Glomerular visceral epithelial cell (primary cell): ENCODE data around the gene GAREM1.
"Not testable (repeated sequence)": the region's sequence is repeated elsewhere in the genome, so short reads cannot be mapped to it uniquely, and the experiment has no call there.

Experiments
- DNase-seq: peaks from one replicate; pipeline ENCODE4 v3.0.0-alpha.2; 2016; ENCODE audit errors: extremely low spot score

The GAREM1 gene

DNA sequence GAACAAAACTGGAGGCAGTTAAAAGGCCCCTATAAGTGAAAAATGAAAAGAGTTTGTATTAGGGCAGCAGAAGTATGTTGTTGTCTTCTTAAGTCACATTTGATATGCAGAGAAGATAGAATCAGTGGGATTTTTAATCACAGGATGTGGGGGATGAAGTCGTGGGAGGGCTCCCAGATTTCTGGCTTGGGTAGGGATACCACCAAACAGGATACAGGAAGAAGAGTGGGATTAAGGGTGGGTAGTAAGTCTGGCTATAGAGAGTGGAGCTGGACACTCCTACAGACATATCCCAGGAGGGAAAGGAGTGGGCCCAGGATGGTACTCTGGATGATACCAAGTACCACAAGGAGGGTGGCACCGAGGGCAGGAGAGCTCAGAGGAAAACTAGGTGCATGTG lies 99.3 kb downstream of the GAREM1 start:
- DNase-seq, result no peak

DNA sequence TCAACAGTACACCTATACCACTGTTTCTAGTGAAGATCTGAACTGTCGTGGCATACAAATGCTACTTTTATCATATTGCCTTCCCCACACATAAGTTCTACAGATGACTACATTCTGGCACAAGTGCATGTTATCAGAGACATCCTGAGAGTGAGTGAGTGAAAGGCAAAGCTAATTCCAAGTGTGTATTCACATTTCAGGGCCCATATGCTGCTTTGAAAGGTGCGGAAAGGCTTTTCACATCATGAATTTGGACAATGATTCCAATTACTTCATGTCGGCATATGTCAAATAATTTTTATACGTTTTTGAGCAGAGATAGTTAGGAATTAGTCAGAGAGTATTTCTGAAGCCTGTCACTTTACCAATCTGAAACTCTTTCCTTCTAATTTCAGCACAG lies 101.7 kb downstream of the GAREM1 start:
- DNase-seq, result no peak

DNA sequence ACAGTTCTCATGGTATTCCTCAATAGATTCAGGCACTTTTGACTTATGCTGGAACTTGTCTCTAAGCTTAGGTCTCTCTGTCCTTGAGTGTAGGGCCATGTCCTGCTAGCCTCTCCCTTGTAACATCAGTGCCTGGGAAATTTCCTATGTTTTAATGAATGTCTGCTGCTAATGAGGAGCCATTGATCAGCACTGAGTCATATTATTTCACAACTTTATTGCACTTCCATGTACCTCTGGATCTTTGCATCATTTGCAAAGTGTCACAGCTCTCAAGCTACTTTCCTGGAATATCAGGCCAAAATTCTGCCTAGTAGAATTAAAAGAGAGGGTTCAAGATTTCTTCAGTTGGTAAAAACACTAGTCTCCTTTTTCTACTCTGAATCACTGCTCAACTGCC lies 102.5 kb downstream of the GAREM1 start:
- no peak for DNase-seq

DNA sequence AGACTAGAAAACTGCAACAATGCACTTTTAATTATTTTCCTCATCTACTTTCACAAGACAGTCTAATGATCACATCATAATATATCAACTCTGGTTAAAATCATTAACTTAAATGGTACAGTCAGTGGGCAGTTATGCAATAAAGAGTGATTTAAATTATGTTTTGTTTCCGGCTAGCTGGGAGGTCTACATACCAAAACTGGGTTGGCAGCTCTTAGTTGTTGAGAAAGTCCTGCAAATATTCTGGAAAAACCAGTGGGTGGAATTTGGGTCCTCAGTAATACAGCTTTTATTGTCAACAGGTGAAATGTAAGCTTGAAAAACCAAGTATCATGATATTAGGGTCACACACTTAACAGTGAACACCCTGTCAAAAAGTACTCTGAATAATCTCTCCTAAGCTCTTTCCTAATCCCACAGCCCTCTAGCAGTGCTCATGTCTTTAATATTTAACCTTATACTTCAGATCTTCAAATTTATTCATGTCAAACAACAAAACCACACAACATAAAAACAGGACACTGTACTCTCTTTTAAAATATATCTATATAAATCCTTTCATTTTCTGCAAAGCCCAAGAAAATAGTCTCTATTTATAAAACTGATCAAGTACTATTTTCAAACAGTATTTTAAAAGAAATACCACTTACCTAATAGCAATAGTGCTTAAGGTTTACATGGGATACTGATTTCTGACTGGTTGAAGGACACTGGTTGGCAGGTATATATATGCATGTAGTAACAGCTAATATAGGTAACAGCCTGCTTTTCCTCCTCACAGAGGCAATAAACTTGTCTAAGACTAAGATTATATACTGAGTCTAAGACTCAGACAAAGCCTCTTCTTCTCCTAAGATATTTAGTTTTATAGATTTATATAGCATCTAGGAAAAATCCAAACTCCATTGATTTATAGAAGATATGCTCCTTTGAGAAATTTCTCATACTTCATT lies 103.8 kb downstream of the GAREM1 start:
- no peak for DNase-seq

DNA sequence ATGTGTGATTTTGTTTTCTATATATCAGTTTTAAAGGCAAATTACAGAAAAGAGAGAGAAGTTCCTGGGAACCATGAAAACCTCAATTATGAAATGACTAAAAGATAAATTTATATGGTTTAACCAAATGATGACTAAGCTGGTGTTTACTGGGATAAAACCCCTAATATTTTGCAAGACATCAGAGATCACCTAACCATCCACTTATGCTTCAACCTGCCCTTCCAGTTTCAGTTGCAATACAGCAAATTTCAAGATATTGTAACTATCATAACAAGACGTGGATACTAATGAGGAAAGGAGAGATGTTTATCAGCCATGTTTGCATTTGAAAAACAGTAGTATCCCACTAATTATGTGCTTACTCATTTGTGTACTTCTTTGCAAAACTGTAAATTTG lies 108.2 kb downstream of the GAREM1 start:
- DNase-seq, result no peak

DNA sequence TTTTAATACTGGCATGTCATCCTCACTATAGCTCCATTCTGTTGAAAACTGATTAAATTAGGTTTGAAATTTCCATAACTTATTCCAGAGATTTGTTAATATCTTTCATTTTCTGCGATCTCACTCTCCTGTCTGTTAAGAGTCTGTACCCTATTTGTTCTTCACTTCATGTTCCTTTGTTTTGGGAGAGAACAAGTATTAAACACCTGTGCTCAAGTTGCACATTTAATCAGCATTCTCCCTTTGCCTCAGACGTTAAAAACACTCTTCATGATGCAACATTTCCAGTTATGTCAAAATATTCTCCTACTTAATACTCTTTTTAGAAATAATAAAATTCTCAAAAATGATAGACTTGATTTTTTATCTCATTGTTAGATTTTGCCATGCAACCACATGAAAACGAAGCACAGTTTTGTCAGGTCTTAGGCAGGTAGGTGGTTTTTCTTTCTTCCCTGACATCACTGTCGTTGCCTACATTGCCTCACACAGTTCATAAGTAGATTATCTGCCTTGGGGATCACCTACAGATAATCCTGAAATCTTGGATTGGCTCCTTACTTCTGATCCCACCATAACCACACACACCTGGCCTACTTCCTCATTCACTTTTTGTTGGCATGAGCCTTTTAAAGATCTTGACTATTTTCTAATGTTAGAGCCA lies 109.9 kb downstream of the GAREM1 start:
- DNase-seq, result no peak

DNA sequence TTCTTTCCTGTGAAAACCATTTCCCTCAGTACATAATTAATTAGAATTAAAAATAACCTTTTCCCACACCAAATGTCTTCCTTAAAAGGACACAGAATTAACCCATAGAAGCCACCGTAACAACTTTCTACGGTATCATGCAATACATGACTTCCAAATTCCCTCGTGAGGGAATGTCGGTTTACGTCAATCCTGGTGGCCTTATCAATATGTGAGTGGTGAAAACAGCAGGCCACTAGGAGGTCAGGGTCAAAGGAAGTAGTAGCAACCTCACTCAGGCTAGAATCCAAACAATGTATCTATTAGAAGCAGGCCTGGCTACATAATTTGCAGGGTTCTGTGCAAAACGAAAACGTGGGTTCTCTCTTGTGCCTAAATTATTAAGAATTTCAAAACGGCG lies 112.2 kb downstream of the GAREM1 start:
- no peak for DNase-seq

DNA sequence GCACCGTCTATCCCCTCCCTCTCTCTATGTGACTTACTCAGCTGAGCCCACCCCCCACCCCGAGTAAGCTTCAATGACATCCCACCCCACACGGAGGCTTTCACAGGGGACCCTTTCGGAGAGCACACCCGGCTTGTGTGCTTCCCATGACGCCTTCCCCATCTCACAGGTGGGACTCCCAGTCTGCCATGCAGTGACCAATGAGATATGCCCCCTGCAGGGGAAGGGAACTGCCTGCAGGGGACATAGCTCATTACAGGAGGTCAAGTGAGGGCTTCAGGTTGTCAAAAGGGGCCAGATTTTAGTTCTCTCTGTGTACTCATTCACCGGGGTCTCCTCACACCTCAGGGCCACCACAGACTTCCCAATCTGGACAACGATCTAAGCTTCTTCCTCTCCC lies 112.6 kb downstream of the GAREM1 start:
- DNase-seq, result no peak

DNA sequence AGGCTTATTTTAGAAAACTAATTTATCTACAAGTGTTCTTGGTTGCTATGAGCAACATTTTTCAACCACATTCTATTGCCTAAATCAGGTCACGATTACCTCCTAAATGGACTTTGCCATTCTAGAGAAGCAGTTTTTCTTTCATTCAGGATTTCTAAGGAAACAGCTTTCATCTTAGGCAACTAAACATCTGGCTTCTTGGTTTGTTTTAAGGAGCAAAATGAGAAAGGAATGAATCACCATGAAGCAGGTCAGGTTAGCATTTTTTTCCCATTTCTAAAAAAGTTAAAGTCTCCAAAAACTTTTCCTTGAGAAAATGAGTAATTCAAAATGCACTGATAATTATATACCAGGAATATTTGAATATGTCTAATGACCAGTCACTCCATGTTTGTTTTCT lies 114.8 kb downstream of the GAREM1 start:
- DNase-seq, result no peak

DNA sequence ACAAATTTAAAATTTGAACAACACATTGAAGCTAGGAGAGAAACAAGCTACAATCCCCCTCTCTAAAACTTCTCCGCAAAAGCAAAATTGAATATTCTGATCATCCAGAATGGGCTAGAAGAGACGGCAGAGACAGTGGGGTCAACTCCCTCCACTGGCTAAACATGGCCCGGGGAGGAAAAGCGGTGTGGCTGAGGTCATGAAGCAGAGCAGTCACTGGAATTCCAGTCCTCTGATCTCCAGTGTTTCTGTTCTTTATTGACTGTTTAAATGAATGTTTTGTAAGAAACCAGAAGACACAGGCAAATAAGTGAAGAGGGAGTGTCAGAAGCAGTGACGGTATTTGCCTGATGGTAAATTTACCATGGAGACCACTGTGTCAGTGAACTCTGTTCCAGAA lies 116.2 kb downstream of the GAREM1 start:
- no peak for DNase-seq

DNA sequence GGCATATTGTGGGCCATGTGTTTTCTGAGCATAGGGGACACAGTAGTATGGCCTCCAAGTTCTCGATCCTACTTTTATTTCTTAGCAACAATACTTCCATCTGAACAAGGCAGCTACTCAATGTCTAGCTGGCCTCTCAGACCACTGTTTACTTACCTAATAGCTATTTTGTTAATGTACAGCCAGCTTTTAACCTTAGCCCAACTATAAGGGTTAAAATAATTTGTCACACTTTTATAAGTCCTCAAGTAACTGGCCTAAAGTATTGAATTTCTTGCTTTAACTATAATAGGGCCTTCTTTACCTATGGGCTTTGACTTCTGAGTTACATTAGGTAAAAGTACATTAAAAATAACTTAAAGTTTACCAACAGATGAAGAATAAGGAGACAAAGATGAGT lies 117.4 kb downstream of the GAREM1 start:
- no peak for DNase-seq

DNA sequence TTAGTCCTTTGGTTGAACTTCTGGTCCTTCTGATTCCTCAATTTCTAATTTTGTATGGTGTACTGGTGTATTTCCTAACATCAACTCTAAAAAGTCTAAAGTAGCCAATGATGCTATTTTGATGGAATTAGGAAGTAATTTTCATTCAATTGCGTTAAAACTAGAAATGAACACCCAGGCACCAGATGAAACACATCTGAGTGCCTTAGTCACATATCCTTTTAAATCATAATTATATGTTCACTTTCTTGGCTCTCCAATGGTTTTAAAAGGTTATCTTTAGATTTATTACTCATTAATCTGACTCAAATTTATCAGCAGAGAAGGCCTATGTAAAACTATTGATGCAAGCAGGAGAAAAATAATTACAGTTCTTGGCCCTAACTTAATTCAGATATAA lies 119.7 kb downstream of the GAREM1 start:
- DNase-seq, result no peak

DNA sequence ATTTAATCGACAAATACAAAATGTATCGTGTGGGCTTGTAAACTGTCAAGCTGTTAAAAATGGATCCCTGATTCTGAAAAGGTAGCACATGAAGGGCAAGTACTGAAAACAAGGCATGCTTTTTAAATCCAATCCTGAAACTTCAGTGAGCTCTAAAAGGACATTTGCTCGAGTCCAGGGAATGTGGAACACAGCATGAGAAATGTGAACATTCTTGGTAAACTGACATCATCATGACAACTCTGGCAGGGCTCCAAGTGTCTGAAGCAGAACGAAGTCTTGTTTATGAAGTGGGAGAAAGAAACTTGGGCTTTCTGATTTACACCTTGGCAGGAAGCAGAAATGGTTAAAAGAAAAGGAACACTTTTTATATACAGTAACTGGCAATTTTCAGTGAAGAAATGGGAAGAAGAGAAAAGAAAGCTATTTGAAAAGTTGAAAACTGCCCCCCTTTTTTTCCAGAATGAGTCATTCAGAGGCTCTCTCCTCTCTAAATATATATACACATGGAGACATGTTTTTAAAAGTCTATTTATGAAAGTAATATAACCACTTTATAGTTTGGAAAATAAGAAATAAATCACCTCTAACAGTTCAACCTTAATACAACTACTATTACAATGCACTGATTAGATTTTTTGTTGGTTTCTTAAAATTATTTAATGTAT lies 120.8 kb downstream of the GAREM1 start:
- DNase-seq, result peak; percentile 94

DNA sequence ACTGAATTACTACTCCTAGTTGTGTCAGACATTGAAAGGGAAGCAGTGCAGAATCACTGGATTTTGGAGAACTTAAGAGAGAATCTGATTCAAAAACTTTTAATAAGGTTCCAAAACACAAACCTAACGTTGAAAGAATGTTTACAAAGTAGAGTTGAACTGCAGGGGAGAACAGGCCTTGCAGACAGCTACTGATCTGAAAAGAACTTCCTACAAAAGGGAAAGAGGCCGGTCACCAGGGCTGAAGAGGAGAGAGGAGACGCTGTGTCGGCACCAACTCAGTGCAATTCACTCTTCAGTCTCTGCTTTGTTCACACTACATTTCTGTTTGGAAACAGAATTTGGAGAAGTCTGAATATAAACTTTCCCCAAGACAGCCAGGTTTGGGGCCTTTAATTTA lies 124.0 kb downstream of the GAREM1 start:
- no peak for DNase-seq

DNA sequence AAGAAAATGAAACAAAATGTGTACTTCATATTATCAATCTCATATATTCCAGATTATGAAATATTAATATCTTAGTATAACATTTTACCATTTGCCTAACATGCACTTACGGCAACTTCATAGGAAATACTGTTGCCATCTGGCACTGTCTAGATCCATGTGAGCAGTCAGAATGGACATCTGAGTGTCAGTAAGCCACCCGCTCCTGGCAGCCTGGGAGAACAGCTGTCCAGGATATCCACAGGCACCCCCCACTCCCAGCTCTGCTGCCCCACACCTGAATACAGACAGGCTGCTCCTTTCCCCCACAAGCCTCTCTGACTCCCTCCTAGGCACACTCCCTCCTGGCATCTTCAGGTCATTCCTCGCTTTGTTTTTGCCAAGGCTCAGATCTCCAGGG lies 127.0 kb downstream of the GAREM1 start:
- no peak for DNase-seq

DNA sequence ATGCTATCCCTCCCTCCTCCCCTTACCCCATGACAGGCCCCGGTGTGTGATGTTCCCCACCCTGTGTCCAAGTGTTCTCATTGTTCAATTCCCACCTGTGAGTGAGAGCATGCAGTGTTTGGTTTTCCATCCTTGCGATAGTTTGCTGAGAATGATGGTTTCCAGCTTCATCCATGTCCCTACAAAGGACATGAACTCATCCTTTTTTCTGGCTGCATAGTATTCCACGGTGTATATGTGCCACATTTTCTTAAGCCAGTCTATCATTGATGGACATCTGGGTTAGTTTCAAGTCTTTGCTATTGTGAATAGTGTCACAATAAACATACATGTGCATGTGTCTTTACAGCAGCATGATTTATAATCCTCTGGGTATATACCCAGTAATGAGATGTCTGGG lies 129.6 kb downstream of the GAREM1 start:
- DNase-seq, result not testable (repeated sequence)

DNA sequence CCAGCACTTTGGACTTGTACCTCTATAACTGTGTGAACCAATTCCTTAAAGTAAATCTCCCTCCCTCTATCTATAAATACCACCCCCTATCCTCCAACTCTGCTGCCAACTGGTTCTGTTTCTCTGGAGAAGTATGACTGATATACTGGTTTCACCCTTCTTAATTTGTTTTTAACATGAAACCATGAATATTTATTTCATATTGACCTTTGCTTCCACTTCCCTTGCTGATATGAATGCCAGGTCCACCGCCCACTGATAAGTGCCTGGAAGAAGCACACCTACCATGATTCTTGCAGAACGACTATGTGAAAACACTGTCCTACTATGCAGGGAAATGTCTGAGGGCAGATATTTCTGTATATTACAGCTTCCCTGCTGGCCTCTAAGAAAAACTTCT lies 131.6 kb downstream of the GAREM1 start:
- DNase-seq, result no peak

DNA sequence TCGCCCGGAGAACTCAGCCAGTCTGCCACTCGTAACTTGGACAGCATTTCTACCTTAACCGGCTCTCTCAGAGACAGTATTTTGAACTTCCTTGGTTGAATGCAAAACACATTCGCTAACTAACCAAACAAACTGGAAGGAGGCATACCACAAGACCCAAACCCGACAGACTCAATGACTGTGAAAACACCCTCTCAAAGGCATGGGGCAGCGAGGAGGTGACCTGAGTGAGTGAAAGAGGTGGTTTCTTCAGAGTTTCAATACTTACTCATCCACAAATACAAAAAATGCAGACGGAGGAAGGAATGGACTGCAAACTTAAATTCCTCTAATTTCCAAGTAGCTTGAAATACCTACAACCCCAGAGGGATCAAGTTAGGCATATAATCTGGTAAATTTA lies 132.9 kb downstream of the GAREM1 start:
- no peak for DNase-seq

DNA sequence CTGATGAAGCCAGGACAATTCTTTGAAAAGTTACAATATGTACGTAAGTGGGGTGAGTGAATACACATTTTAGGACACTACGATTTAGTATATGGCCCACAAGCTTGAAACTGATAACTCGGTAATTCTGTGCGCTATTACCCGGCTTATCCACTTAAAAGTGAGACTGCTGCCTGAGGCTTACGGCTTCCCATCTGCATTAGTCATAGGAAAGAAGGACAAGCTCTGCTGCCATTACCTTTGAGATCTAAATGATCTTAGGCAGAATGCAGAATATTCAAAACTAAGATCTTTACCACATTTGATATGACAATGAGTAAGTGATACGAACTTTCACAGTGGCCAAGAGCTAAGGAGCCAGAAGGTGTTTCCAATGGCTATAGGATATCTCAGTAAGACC lies 133.3 kb downstream of the GAREM1 start:
- no peak for DNase-seq

DNA sequence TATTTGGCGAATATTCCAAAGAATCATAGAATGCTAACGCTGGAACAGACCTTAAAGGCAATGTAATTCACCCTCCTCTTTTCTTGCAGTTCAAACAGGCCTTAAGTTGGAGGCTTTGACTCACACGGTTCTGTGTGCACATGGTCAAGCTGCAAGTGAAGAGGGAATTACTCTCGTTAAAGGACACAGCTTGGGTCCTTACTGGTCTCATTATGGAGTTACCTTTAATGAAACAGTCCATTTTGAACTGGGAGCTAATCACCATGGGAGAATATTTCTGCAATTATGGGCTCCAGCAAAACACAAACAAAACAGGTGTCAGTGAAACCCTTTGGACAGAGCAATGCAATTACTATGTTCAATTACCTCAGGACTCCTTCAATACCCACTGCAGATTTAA lies 135.5 kb downstream of the GAREM1 start:
- DNase-seq, result no peak

DNA sequence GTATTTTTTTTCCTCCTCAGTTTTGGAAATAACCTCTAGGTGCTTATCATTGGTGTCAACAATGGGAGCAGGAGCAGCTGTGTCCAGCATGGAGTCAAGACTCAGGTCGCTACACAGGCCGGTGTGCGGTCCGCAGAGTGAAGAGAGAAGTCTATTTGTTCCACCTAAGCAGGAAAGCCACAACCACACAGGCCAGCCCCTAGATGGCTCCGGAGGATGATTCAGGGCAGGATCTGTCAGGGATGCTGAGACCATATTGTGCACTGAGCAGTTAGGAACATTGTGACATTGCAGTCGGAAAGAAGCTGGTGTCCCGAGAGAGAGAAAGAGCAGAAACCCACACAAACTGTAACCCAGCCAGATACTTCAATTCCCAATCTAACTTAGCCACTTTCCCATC lies 136.9 kb downstream of the GAREM1 start:
- DNase-seq, result no peak

DNA sequence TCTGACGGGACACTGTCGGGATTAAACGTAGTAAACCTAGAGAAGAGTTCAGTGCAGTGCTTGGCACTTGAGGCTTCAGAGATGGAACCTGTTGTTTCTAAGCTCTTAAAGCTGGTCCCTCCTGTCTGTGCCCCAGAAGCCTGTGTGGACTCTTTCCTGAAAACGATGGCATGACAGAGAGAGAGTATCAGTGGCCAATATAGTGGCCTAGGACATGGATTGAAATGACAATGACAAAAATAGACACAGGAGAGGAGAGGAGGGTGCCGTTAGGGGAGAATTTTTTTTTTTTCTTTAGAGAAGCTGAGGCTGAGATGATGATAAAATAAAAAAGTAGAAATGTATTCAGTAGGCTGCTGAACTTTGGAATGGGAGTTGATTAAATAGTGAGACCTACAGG lies 138.0 kb downstream of the GAREM1 start:
- DNase-seq, result no peak

DNA sequence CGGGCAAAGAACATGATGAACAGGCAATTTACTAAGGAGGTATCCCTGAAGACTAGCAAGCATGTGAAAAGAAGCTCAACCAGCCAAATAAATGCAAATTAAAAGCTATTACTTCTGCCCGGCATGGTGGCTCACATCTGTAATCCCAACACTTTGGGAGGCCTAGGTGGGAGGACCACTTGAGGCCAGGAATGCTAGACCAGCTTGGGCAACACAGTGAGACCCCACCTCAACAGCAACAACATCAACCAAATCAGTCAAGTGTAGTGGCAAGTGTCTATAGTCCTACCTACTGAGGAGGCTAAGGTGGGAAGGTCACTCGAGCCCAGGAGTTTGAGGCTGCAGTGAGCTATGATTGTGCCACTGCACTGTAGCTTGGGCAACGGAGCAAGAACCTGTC lies 141.7 kb downstream of the GAREM1 start:
- DNase-seq, result no peak
